ENCODE data around the gene BIRC2. TPM values are rescaled to one million over a fixed set of nuclear protein-coding genes. Genes with fewer than 3 reads are reported as not detected.
A peak's percentile ranks its signal among the peaks of the same experiment; 100 is the strongest.

The BIRC2 gene
- total RNA-seq, 1 experiment from 2014 or later: 36.1 TPM

DNA sequence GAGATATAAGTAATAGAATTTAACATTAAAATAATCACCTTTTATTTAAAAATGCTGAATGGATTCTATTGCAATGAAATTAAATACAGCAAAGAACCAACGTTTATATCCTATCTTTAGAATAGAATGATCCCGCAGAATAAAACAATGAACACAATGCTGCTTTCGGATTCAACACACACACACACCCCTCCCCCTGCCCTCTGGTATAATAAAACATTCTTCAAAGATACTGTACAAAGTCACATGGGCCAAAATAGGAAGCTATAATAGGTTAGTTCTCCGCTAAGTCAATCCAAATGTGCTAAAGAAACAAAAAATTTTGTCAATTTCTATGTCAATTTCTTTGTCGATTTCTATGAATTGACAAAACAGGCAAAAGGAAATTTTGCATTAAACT lies 58.5 kb downstream of the BIRC2 start:
- ChIA-PET CTCF (no interaction called here), POLR2A (ENCODE audit: unreplicated experiment) (no interaction called here)
- H3K79me2 ChIP-seq (ENCODE audit: low read length): peaks cover 53% of the 10 kb centered on the region
- no peak overlapping the region for H3K4me3 ChIP-seq (ENCODE audit: low read length)
- no peaks in the 10 kb centered on the region for H3K9me3 ChIP-seq (ENCODE audit: low read length)
- no peak overlapping the region for H3K27ac ChIP-seq (ENCODE audit: low read length)
- 0 out of 2 replicates have a peak, but pooled peaks cover 11% of the 10 kb centered on the region for H4K20me1 ChIP-seq (ENCODE audit: low read length)
- DNase-seq (no peak), ATAC-seq (no peak)
- BruUV-seq (replicated peaks): no TSS peak
- TF ChIP-seq, protein P1, sequence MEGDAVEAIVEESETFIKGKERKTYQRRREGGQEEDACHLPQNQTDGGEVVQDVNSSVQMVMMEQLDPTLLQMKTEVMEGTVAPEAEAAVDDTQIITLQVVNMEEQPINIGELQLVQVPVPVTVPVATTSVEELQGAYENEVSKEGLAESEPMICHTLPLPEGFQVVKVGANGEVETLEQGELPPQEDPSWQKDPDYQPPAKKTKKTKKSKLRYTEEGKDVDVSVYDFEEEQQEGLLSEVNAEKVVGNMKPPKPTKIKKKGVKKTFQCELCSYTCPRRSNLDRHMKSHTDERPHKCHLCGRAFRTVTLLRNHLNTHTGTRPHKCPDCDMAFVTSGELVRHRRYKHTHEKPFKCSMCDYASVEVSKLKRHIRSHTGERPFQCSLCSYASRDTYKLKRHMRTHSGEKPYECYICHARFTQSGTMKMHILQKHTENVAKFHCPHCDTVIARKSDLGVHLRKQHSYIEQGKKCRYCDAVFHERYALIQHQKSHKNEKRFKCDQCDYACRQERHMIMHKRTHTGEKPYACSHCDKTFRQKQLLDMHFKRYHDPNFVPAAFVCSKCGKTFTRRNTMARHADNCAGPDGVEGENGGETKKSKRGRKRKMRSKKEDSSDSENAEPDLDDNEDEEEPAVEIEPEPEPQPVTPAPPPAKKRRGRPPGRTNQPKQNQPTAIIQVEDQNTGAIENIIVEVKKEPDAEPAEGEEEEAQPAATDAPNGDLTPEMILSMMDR (conservative IDR thresholded peaks at IDR 0.05; ENCODE audit: low read depth, low read length): no peak
- TF ChIP-seq EZH2phosphoT487 (IDR thresholded peaks at IDR 0.05; ENCODE audit: borderline replicate concordance, low read length) (no peak), EZH2 (IDR thresholded peaks at IDR 0.05; ENCODE audit: low read length, unreplicated experiment) (no peak)
- H3F3A ChIP-seq (ENCODE audit: low read length, unreplicated experiment): peaks cover 3% of the 10 kb centered on the region
- intact Hi-C loops (cut with micrococcal nuclease): no loop called here
- peaks cover 18% of the 10 kb centered on the region for H3K36me3 ChIP-seq (ENCODE audit: low read depth, low read length)
- no peak overlapping the region for H2AFZ ChIP-seq (ENCODE audit: low read length)
- no peaks in the 10 kb centered on the region for H3K27me3 ChIP-seq (ENCODE audit: low read length)
- H3K9me2 ChIP-seq (replicated peaks; ENCODE audit: low read length): no peaks in the 10 kb centered on the region
- H3K4me2 ChIP-seq (ENCODE audit: low read length): no peak overlapping the region
- peaks cover 7% of the 10 kb centered on the region; the same call in 1 of the 2 replicates for H3K4me1 ChIP-seq (ENCODE audit: insufficient read depth, low read length)
- no peak overlapping the region for H3K9ac ChIP-seq (ENCODE audit: low read length)

GRCh38 chr11:102406099-102406498 lies 59.1 kb downstream of the BIRC2 start:
- CTCF ChIA-PET: no interaction called here
- BruUV-seq (replicated peaks): no TSS peak
- ATAC-seq: no peak

GRCh38 chr11:102407901-102408300 lies 60.9 kb downstream of the BIRC2 start:
- Histone ChIP-seq H3K4me2 (ENCODE audit: low read length) (no peak overlapping the region), H2AFZ (ENCODE audit: low read length) (no peak overlapping the region), H4K20me1 (ENCODE audit: low read length) (0 out of 2 replicates have a peak, but pooled peaks cover 11% of the 10 kb centered on the region), H3K4me3 (ENCODE audit: low read length) (no peak overlapping the region), H3K9me2 (replicated peaks; ENCODE audit: low read length) (no peaks in the 10 kb centered on the region), H3K9ac (ENCODE audit: low read length) (no peak overlapping the region), H3K4me1 (ENCODE audit: insufficient read depth, low read length) (peaks cover 7% of the 10 kb centered on the region; the same call in 1 of the 2 replicates), H3K27me3 (ENCODE audit: low read length) (no peaks in the 10 kb centered on the region), H3K36me3 (ENCODE audit: low read depth, low read length) (no peaks in the 10 kb centered on the region; the same call in 1 of the 2 replicates), H3F3A (ENCODE audit: low read length, unreplicated experiment) (no peaks in the 10 kb centered on the region), H3K79me2 (ENCODE audit: low read length) (peaks cover 70% of the 10 kb centered on the region), H3K9me3 (ENCODE audit: low read length) (no peaks in the 10 kb centered on the region), H3K27ac (ENCODE audit: low read length) (no peak overlapping the region)
- DNase-seq: no peak
- intact Hi-C loops (cut with micrococcal nuclease): no loop called here
- CTCF ChIA-PET: no interaction called here
- POLR2A ChIA-PET (ENCODE audit: unreplicated experiment): no interaction called here
- BruUV-seq (replicated peaks): no TSS peak
- ATAC-seq: peak; percentile 35
- TF ChIP-seq EZH2 (IDR thresholded peaks at IDR 0.05; ENCODE audit: low read length, unreplicated experiment): no peak
- TF ChIP-seq, protein P1 (conservative IDR thresholded peaks at IDR 0.05; ENCODE audit: low read depth, low read length): no peak
- no peak for TF ChIP-seq EZH2phosphoT487 (IDR thresholded peaks at IDR 0.05; ENCODE audit: borderline replicate concordance, low read length)

More at GRCh38 chr11:102406099-102406498, 59.1 kb downstream of the BIRC2 start:
- Histone ChIP-seq H3K4me1 (ENCODE audit: insufficient read depth, low read length) (peaks cover 7% of the 10 kb centered on the region; the same call in 1 of the 2 replicates), H3K9ac (ENCODE audit: low read length) (no peak overlapping the region), H3K4me3 (ENCODE audit: low read length) (no peak overlapping the region), H3K4me2 (ENCODE audit: low read length) (no peak overlapping the region), H2AFZ (ENCODE audit: low read length) (no peak overlapping the region), H3K79me2 (ENCODE audit: low read length) (peaks cover 56% of the 10 kb centered on the region), H3K9me3 (ENCODE audit: low read length) (no peaks in the 10 kb centered on the region), H4K20me1 (ENCODE audit: low read length) (0 out of 2 replicates have a peak, but pooled peaks cover 11% of the 10 kb centered on the region), H3K36me3 (ENCODE audit: low read depth, low read length) (peaks cover 12% of the 10 kb centered on the region), H3F3A (ENCODE audit: low read length, unreplicated experiment) (peaks cover 3% of the 10 kb centered on the region), H3K9me2 (replicated peaks; ENCODE audit: low read length) (no peaks in the 10 kb centered on the region), H3K27me3 (ENCODE audit: low read length) (no peaks in the 10 kb centered on the region), H3K27ac (ENCODE audit: low read length) (no peak overlapping the region)
- TF ChIP-seq EZH2phosphoT487 (IDR thresholded peaks at IDR 0.05; ENCODE audit: borderline replicate concordance, low read length): no peak
- no peak for TF ChIP-seq EZH2 (IDR thresholded peaks at IDR 0.05; ENCODE audit: low read length, unreplicated experiment)
- TF ChIP-seq, protein P1 (conservative IDR thresholded peaks at IDR 0.05; ENCODE audit: low read depth, low read length): no peak
- intact Hi-C loops (cut with micrococcal nuclease): no loop called here
- no peak for DNase-seq
- POLR2A ChIA-PET (ENCODE audit: unreplicated experiment): no interaction called here
